Liver (tissue), 9 donors: ENCODE measurements around the gene CACFD1. TPM values are rescaled to one million over a fixed set of nuclear protein-coding genes. Genes with fewer than 3 reads are reported as not detected.

Experiments
- DNase-seq: peaks from one replicate; pipeline ENCODE4 v3.0.0-alpha.2; 2017; ENCODE audit warnings: low spot score
- H3K27ac ChIP-seq, 2 donors: one replicate each; pipeline ENCODE4 v1.7.0; 2013; ENCODE audit warnings: inconsistent platforms in 2 of 2, low read length in 2 of 2, control low read depth in 1 of 2, low read depth in 1 of 2, mild to moderate bottlenecking in 1 of 2
- H3K27me3 ChIP-seq, 4 donors: one replicate each; pipeline versions ENCODE4 v1.6.1 to v1.7.0; 2013; ENCODE audit warnings: low read length in 3 of 4, inconsistent platforms in 1 of 4, mild to moderate bottlenecking in 1 of 4, moderate library complexity in 1 of 4; ENCODE audit not compliant: control insufficient read depth in 4 of 4, insufficient read depth in 4 of 4
- H3K36me3 ChIP-seq, 4 donors: one replicate each; pipeline versions ENCODE4 v1.6.1 to v1.7.0; 2013; ENCODE audit warnings: low read length in 3 of 4, mild to moderate bottlenecking in 3 of 4, low read depth in 1 of 4, moderate library complexity in 1 of 4; ENCODE audit not compliant: control insufficient read depth in 4 of 4, insufficient read depth in 3 of 4
- H3K4me1 ChIP-seq, 4 donors: one replicate each; pipeline versions ENCODE4 v1.6.1 to v1.7.0; 2013; ENCODE audit warnings: low read length in 3 of 4, mild to moderate bottlenecking in 3 of 4, moderate library complexity in 1 of 4; ENCODE audit not compliant: control insufficient read depth in 4 of 4, insufficient read depth in 4 of 4
- H3K4me3 ChIP-seq, 3 donors: one replicate each; pipeline versions ENCODE4 v1.6.1 to v1.7.0; 2013; ENCODE audit warnings: low read length in 3 of 3, control low read depth in 1 of 3, low read depth in 1 of 3, mild to moderate bottlenecking in 1 of 3
- H3K9ac ChIP-seq, 2 donors: one replicate each; pipeline ENCODE4 v1.7.0; 2013; ENCODE audit warnings: low read length in 2 of 2, mild to moderate bottlenecking in 2 of 2, moderate library complexity in 2 of 2, control low read depth in 1 of 2, low read depth in 1 of 2
- H3K9me3 ChIP-seq, 4 donors: one replicate each; pipeline versions ENCODE4 v1.6.1 to v1.7.0; 2013; ENCODE audit warnings: low read length in 3 of 4; ENCODE audit not compliant: control insufficient read depth in 4 of 4
- EGR1 ChIP-seq, 2 donors: IDR thresholded peaks; 2 replicates each; pipeline ENCODE4 v1.6.1; 2016 to 2018; ENCODE audit warnings: antibody characterized with exemption in 2 of 2, low read depth in 2 of 2
- FOXA1 ChIP-seq: IDR thresholded peaks from 2 replicates; pipeline ENCODE4 v1.6.1; 2016; ENCODE audit warnings: antibody characterized with exemption
- FOXA2 ChIP-seq: IDR thresholded peaks from 2 replicates; pipeline ENCODE4 v1.6.1; 2016; ENCODE audit warnings: antibody characterized with exemption
- GABPA ChIP-seq, 2 donors: IDR thresholded peaks in 1 of 2; conservative IDR thresholded peaks in 1 of 2; 2 replicates each; pipeline ENCODE4 v1.6.1; 2016; ENCODE audit warnings: antibody characterized with exemption in 2 of 2, mild to moderate bottlenecking in 1 of 2, moderate library complexity in 1 of 2
- HNF4A ChIP-seq, 2 donors: conservative IDR thresholded peaks; 2 replicates each; pipeline ENCODE4 v1.6.1; 2016; ENCODE audit warnings: antibody characterized with exemption in 2 of 2, mild to moderate bottlenecking in 2 of 2
- JUND ChIP-seq, 2 donors: IDR thresholded peaks; 2 replicates each; pipeline ENCODE4 v1.6.1; 2016; ENCODE audit warnings: antibody characterized with exemption in 2 of 2
- NR2F2 ChIP-seq: IDR thresholded peaks from 2 replicates; pipeline ENCODE4 v1.6.1; 2016; ENCODE audit warnings: antibody characterized with exemption
- RXRA ChIP-seq, 2 donors: IDR thresholded peaks; 2 replicates each; pipeline ENCODE4 v1.6.1; 2017 to 2018; ENCODE audit warnings: antibody characterized with exemption in 2 of 2, mild to moderate bottlenecking in 1 of 2
- SP1 ChIP-seq: IDR thresholded peaks from 2 replicates; pipeline ENCODE4 v1.6.1; 2018; ENCODE audit warnings: antibody characterized with exemption, mild to moderate bottlenecking
- YY1 ChIP-seq: IDR thresholded peaks from 2 replicates; pipeline ENCODE4 v1.6.1; 2016; ENCODE audit warnings: antibody characterized with exemption, mild to moderate bottlenecking
- WGBS: extraction: QIAGEN DNeasy Blood & Tissue Kit; methylation state at CpG from one replicate; pipeline ENCODE4 v1.1.7; 2013; 5-methylcytosine and 5-hydroxymethylcytosine counted together
- polyA plus RNA-seq, 2 donors: library from polyadenylated mRNA; stranded (reverse) in 1 of 2; unstranded in 1 of 2; fragments of 200-250 nt in 1 of 2; fragments of >200 nt in 1 of 2; fragmentation: Nextera tagmentation in 1 of 2; extraction: Ambion mirVana in 1 of 2; gene quantifications; one replicate each; pipeline versions ENCODE4 v1.2.1 to v1.2.3, GENCODE V29; 2013 to 2015
- total RNA-seq, 2 donors: library from RNA; depleted of rRNA; stranded (reverse); fragments of >200 nt; gene quantifications; one replicate each; pipeline ENCODE4 v1.2.3, GENCODE V29; 2014
- TF ChIP-seq, protein P1 (sequence below): fragments of 150-350 bp; IDR thresholded peaks from 2 replicates; pipeline ENCODE4 v1.5.1; 2017; ENCODE audit warnings: improper control_type of control experiment, low read depth, low read length; ENCODE audit not compliant: missing input control
- TF ChIP-seq, protein P2 (sequence below): IDR thresholded peaks from 2 replicates; pipeline ENCODE4 v1.6.1; 2016; ENCODE audit warnings: antibody characterized with exemption
- TF ChIP-seq, protein P3 (sequence below): IDR thresholded peaks from 2 replicates; pipeline ENCODE4 v1.6.1; 2016; ENCODE audit warnings: antibody characterized with exemption
- TF ChIP-seq, protein P4 (sequence below): IDR thresholded peaks from 2 replicates; pipeline ENCODE4 v1.6.1; 2016; ENCODE audit warnings: antibody characterized with exemption, mild to moderate bottlenecking
- donor health status: healthy.
- donor health status: healthy.
- donor health status: healthy.
- donor health status: healthy.
- donor health status: healthy.

The CACFD1 gene
- total and polyA plus RNA-seq, 4 donors: 10.1 to 34.5 (median 26.4) TPM

DNA sequence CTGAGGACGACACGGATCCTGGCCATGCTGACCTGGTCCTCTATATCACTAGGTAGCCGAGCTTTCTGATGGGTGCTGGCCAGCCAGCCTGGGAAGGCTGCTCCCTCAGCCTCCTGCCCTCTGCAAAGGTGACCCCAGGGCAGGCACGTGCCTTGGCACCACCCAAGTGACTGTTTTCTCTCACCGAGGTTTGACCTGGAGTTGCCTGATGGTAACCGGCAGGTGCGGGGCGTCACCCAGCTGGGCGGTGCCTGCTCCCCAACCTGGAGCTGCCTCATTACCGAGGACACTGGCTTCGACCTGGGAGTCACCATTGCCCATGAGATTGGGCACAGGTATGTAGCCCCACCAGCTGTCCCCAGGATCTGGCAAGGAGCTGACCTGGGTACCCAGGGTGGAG lies 33.8 kb upstream of the CACFD1 start:
- no peaks in the 10 kb centered on the region for H3K9me3 ChIP-seq
- DNase-seq: no peak
- TF ChIP-seq, protein P1, sequence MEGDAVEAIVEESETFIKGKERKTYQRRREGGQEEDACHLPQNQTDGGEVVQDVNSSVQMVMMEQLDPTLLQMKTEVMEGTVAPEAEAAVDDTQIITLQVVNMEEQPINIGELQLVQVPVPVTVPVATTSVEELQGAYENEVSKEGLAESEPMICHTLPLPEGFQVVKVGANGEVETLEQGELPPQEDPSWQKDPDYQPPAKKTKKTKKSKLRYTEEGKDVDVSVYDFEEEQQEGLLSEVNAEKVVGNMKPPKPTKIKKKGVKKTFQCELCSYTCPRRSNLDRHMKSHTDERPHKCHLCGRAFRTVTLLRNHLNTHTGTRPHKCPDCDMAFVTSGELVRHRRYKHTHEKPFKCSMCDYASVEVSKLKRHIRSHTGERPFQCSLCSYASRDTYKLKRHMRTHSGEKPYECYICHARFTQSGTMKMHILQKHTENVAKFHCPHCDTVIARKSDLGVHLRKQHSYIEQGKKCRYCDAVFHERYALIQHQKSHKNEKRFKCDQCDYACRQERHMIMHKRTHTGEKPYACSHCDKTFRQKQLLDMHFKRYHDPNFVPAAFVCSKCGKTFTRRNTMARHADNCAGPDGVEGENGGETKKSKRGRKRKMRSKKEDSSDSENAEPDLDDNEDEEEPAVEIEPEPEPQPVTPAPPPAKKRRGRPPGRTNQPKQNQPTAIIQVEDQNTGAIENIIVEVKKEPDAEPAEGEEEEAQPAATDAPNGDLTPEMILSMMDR: no peak
- TF ChIP-seq JUND (IDR thresholded peaks at IDR 0.05) (no peak), FOXA2 (no peak), RXRA (IDR thresholded peaks at IDR 0.05) (no peak), EGR1 (IDR thresholded peaks at IDR 0.05; ENCODE audit: low read depth in 2 of 2) (no peak)
- TF ChIP-seq, protein P2, sequence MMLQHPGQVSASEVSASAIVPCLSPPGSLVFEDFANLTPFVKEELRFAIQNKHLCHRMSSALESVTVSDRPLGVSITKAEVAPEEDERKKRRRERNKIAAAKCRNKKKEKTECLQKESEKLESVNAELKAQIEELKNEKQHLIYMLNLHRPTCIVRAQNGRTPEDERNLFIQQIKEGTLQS: no peak
- TF ChIP-seq, protein P3, sequence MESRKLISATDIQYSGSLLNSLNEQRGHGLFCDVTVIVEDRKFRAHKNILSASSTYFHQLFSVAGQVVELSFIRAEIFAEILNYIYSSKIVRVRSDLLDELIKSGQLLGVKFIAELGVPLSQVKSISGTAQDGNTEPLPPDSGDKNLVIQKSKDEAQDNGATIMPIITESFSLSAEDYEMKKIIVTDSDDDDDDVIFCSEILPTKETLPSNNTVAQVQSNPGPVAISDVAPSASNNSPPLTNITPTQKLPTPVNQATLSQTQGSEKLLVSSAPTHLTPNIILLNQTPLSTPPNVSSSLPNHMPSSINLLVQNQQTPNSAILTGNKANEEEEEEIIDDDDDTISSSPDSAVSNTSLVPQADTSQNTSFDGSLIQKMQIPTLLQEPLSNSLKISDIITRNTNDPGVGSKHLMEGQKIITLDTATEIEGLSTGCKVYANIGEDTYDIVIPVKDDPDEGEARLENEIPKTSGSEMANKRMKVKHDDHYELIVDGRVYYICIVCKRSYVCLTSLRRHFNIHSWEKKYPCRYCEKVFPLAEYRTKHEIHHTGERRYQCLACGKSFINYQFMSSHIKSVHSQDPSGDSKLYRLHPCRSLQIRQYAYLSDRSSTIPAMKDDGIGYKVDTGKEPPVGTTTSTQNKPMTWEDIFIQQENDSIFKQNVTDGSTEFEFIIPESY: no peak
- WGBS: 76% methylated on average over 11 of the region's 11 CpGs
- no peak overlapping the region for H3K4me3 ChIP-seq
- H3K27me3 ChIP-seq: no peaks in the 10 kb centered on the region
- H3K4me1 ChIP-seq: peaks cover 0 to 8% (median 4%) of the 10 kb centered on the region in 4 donors
- H3K27ac ChIP-seq: peak overlapping the region in 1 of 2 donors; percentile 7
- no peaks in the 10 kb centered on the region for H3K36me3 ChIP-seq
- no peak overlapping the region for H3K9ac ChIP-seq

DNA sequence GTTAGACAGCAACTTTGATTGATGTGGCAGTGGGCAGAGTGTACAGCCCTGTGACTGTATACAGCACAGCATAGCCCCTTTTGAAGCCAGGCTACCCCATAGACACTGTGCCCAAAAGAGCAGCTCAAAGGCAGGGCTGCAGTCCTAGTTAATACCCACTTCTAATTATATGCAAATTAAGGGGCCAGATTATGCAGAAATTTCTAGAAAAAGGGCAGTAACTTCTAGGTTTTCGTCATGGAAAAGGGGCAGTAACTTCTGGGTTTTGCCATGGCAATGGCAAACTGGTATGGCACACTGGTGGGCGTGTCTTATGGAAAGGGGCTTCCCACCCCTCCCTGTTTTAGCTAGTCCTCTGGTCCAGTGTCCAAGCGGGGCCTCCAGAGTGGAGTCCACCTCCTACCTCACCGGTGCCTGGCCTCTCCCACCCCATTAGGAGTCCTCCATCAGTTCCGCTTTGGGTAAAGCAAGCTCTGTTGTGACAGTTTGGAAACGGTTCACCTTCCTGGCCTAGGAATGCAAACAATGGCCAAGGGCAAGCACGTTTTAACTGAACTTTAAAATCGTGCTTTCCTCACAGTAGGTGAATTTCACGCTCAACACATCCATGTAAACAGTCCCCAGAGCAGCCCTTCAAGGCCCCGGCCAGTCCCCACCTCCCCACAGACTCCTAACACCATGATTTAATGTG lies 32.0 kb upstream of the CACFD1 start:
- TF ChIP-seq NR2F2 (no peak), FOXA1 (no peak), FOXA2 (no peak), SP1 (no peak), YY1 (no peak), GABPA (IDR thresholded peaks at IDR 0.05 in 1 of 2, conservative IDR thresholded peaks at IDR 0.05 in 1 of 2) (no peak), JUND (IDR thresholded peaks at IDR 0.05) (no peak), HNF4A (conservative IDR thresholded peaks at IDR 0.05) (no peak)
- TF ChIP-seq, protein P1: no peak
- TF ChIP-seq, protein P4, sequence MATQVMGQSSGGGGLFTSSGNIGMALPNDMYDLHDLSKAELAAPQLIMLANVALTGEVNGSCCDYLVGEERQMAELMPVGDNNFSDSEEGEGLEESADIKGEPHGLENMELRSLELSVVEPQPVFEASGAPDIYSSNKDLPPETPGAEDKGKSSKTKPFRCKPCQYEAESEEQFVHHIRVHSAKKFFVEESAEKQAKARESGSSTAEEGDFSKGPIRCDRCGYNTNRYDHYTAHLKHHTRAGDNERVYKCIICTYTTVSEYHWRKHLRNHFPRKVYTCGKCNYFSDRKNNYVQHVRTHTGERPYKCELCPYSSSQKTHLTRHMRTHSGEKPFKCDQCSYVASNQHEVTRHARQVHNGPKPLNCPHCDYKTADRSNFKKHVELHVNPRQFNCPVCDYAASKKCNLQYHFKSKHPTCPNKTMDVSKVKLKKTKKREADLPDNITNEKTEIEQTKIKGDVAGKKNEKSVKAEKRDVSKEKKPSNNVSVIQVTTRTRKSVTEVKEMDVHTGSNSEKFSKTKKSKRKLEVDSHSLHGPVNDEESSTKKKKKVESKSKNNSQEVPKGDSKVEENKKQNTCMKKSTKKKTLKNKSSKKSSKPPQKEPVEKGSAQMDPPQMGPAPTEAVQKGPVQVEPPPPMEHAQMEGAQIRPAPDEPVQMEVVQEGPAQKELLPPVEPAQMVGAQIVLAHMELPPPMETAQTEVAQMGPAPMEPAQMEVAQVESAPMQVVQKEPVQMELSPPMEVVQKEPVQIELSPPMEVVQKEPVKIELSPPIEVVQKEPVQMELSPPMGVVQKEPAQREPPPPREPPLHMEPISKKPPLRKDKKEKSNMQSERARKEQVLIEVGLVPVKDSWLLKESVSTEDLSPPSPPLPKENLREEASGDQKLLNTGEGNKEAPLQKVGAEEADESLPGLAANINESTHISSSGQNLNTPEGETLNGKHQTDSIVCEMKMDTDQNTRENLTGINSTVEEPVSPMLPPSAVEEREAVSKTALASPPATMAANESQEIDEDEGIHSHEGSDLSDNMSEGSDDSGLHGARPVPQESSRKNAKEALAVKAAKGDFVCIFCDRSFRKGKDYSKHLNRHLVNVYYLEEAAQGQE: no peak
- TF ChIP-seq, protein P2: no peak
- TF ChIP-seq, protein P3: no peak
- 60% methylated on average over 10 of the region's 10 CpGs for WGBS
- Histone ChIP-seq H3K36me3 (no peaks in the 10 kb centered on the region), H3K4me1 (peaks cover 0 to 8% (median 4%) of the 10 kb centered on the region in 4 donors), H3K9ac (no peak overlapping the region), H3K9me3 (no peaks in the 10 kb centered on the region), H3K27ac (no peak overlapping the region), H3K27me3 (no peaks in the 10 kb centered on the region), H3K4me3 (no peak overlapping the region)
- no peak for DNase-seq
